HG03175 (cell line): ENCODE results near the gene ACTL8.

Experiments
- ATAC-seq: cut with Tn5 transposase; IDR thresholded peaks from one replicate; pipeline ENCODE4 v1.9.1; 2021; ENCODE audit warnings: mild to moderate bottlenecking, moderate library complexity; ENCODE audit not compliant: unreplicated experiment

The ACTL8 gene

GRCh38 chr1:17873007-17873675 is 118.0 kb downstream of the ACTL8 start:
- no peak for ATAC-seq

GRCh38 chr1:17874231-17874630 is 119.1 kb downstream of the ACTL8 start:
- no peak for ATAC-seq

- no peak for ATAC-seq
Measured at GRCh38 chr1:17874710-17875109, 119.6 kb downstream of the ACTL8 start.

GRCh38 chr1:17875171-17875881 is 120.2 kb downstream of the ACTL8 start:
- no peak for ATAC-seq

GRCh38 chr1:17875882-17876280 is 120.7 kb downstream of the ACTL8 start:
- ATAC-seq, result no peak
